ENCODE results near the gene ZNF398. TPM values are rescaled to one million over a fixed set of nuclear protein-coding genes. Genes with fewer than 3 reads are reported as not detected.

The ZNF398 gene
- total RNA-seq, 1 donor from 2014 or later: 7.0 TPM

DNA sequence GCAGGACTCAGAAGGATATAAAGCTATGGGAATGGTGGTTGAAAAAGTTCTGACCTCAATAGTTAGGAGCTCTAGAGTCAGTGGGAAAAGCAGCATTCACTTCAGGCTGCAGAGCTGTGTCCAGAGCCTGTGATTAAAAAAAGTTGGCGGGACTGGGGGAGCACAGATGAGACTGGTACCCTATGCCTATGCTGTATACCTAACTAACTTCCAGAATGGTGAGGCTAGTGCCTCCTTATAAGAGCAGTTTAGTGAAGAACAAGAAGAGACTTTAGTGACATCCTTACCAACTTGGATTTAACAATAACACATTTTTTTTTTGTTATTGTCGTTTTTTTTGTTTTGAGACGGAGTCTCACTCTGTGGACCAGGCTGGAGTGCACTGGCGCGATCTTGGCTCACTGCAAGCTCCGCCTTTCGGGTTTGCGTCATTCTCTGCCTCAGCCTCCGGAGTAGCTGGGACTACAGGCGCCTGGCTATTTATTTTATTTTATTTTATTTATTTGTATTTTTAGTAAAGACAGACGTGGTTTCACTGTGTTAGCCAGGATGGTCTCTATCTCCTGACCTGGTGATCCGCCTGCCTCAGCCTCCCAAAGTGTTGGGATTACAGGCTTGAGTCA is 41.5 kb downstream of the ZNF398 start:
- no peak for ATAC-seq
- DNase-seq (ENCODE audit: missing footprints): no peak
- intact Hi-C loops (cut with DNase I): no loop called here

DNA sequence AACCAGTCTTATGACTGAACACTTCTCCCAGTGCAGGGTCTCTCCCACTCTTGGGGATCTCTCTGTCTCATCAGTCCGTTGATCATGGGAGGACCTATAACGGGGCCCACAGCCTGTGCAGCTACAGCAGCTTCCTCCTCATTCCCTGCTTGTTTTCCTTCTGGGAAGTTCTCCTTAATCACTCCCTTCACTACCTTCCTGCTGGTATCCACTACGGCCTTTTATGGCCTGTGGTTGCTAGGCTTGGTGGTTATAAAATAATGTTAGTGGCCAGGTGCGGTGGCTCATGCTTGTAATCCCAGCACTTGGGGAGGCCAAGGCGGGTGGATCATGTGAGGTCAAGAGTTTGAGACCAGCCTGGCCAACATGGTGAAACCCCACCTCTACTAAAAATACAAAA is 44.6 kb downstream of the ZNF398 start:
- intact Hi-C loops (cut with DNase I): no loop called here
- ATAC-seq: no peak
- DNase-seq (ENCODE audit: missing footprints): no peak

DNA sequence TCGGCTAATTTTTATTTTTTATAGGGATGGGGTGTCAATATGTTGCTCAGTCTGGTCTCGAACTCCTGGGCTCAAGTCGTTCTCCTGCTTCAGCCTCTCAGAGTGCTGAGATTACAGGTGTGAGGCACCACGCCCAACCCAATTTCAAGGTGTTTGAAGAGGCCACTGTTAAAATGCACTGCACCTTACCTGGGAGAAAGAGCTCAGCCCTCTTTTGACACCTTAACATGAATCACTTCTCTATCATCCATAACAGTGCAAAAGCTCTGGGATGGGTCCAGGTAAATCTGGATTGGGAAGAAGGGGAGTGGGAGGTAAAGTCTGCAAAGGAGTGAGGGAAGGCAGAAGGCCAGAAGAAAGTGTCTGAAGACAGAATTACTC is 47.5 kb downstream of the ZNF398 start:
- DNase-seq (ENCODE audit: missing footprints) (no peak), ATAC-seq (no peak)
- intact Hi-C loops (cut with DNase I): loop anchor here (5.0 kb wide), 2 partner anchors 43 to 47 kb away; partner anchors contain the start of genes ZNF212 and ZNF398

DNA sequence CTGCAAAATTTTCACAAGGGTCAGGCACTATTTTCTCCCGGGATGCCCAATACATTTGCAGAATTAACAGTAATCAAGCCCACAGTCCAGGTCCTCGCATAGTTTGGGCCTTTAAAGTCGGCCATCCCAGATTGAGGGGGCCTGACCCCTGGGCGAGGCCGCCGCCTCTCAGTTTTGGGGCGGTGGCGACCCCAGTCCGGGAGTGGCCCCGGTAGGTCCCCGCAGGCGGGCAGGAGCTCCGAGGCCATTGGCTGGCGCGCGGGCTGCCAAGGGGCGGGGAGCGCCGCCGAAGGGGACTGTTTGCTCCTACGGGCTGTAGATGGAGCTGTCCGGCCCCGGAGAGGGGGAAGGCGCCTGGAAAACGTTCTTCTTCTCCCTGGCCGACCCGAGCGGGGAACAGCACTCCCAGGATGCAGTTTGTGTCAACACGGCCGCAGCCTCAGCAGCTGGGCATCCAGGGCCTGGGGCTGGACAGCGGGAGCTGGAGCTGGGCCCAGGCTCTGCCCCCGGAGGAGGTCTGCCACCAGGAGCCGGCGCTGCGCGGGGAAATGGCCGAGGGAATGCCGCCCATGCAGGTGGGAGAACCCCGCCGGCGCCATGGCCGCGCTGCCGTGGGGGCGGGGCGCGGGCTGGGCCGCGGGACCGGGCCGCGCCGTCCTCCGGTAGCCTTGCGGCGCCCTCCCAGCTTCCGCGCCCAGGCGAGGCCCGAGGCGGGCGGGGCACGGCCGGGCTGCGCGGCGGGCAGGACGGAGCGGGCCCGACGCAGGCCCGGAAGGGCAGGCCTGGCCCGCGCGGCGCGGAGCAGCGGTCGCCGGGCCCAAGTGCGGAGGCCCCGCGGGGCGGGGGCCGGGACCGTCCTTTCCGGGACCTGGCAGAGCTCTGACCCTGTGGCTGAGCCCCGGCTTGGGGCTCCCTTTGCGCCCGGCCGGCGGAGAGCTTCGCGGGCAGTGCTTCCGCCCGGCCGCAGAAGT is 48.2 kb downstream of the ZNF398 start, which contains the start of gene ZNF282:
ZNF282 (plus strand) TSS at position 367 of the 971 bp plus-strand sequence; CDS start at position 411, 44 bp downstream.
- intact Hi-C loops (cut with DNase I): loop anchor here (5.0 kb wide), 2 partner anchors 42 to 48 kb away; partner anchors contain the start of genes ZNF212 and ZNF398
- DNase-seq (ENCODE audit: missing footprints) (peak; percentile 94), ATAC-seq (peak; percentile 98)

DNA sequence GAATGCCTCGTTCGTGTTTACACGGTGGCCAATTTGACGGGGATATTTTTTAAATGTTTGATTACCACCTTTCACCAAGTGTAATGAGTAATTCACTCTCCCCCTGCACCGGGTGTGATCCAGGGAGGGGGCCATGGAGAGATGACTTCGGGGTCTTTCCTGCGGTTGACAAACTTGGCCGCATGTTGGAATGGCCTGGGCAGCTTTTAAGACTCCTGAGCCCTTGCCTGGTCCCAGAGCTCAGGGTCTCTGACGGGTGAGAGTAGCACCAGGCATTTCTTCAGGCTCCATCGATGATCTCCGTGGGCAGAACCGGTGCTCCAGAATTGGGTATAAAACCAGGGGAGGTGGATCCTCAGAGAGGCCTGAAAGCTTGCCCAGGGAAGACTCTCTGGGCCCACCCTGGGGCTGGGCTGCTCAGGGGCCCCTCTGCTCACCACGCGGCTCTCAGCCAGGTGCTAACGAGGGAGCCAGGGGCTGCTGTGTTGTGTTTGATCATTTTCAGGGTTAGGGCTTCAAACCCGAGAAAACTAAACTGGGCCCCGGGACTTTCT is 49.0 kb downstream of the ZNF398 start:
- ATAC-seq (no peak), DNase-seq (ENCODE audit: missing footprints) (no peak)
- intact Hi-C loops (cut with DNase I): loop anchor here (5.0 kb wide), 2 partner anchors 41 to 49 kb away; partner anchors contain the start of genes ZNF212 and ZNF398

GRCh38 chr7:149196705-149197171 is 49.5 kb downstream of the ZNF398 start:
- intact Hi-C loops (cut with DNase I): loop anchor here (5.0 kb wide), 2 partner anchors 41 to 49 kb away; partner anchors contain the start of genes ZNF212 and ZNF398
- no peak for ATAC-seq

DNA sequence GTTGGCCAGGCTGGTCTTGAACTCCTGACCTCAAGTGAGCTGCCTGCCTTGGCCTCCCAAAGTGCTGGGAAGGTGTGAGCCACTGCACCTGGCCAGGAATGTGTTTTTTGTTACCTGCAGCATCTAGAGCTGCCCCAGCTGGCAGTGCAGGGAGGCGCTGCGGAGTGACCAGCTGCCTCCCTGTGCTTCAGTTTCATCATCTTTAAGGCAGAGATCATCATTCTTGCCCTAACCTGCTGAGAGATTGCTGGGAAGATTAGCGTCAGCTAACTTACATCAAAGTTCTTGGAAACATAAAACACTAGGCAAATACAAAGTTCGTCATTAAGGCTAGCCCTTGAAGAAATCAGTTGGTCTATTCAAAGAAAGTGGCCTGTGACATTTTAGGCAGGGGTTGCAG is 50.4 kb downstream of the ZNF398 start:
- ATAC-seq (no peak), DNase-seq (ENCODE audit: missing footprints) (no peak)
- intact Hi-C loops (cut with DNase I): loop anchor here (5.0 kb wide), 2 partner anchors 40 to 50 kb away; partner anchors contain the start of genes ZNF212 and ZNF398

More at GRCh38 chr7:149196705-149197171, 49.5 kb downstream of the ZNF398 start:
- DNase-seq (ENCODE audit: missing footprints): no peak

DNA sequence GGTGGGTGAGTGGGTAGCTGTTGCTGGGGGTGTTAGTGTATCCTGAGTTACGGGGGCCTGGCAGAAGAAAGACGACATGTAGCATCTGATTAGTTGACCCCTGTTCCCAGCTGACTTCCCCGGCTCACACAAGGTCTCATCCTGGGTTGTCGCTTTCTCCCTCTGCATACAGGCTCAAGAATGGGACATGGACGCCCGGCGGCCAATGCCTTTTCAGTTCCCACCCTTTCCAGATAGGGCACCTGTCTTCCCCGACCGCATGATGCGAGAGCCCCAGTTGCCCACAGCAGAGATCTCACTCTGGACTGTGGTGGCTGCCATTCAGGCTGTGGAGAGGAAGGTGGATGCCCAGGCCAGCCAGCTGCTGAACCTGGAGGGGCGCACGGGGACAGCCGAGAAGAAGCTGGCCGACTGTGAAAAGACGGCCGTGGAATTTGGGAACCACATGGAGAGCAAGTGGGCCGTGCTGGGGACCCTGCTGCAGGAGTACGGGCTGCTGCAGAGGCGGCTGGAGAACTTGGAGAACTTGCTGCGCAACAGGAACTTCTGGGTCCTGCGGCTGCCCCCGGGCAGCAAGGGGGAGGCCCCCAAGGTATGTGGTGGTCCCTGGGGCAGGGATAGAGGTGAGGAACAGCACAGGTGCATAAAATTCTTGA is 51.0 kb downstream of the ZNF398 start:
- no peak for DNase-seq (ENCODE audit: missing footprints)
- ATAC-seq: no peak
- intact Hi-C loops (cut with DNase I): loop anchor here (5.0 kb wide), 2 partner anchors 39 to 51 kb away; partner anchors contain the start of genes ZNF212 and ZNF398

GRCh38 chr7:149199234-149199995 is 52.2 kb downstream of the ZNF398 start:
- ATAC-seq (no peak), DNase-seq (ENCODE audit: missing footprints) (no peak)
- intact Hi-C loops (cut with DNase I): loop anchor here (5.0 kb wide), 2 partner anchors 38 to 52 kb away; partner anchors contain the start of genes ZNF212 and ZNF398

GRCh38 chr7:149202831-149203231 is 55.6 kb downstream of the ZNF398 start:
- peak; percentile 80 for ATAC-seq
- DNase-seq (ENCODE audit: missing footprints): no peak
- intact Hi-C loops (cut with DNase I): no loop called here

- intact Hi-C loops (cut with DNase I): no loop called here
Observed at GRCh38 chr7:149205690-149206381, 58.6 kb downstream of the ZNF398 start.

GRCh38 chr7:149207324-149208035 is 60.2 kb downstream of the ZNF398 start:
- DNase-seq (ENCODE audit: missing footprints): no peak
- ATAC-seq: no peak
- intact Hi-C loops (cut with DNase I): no loop called here

More at GRCh38 chr7:149205690-149206381, 58.6 kb downstream of the ZNF398 start:
- ATAC-seq (no peak), DNase-seq (ENCODE audit: missing footprints) (no peak)

DNA sequence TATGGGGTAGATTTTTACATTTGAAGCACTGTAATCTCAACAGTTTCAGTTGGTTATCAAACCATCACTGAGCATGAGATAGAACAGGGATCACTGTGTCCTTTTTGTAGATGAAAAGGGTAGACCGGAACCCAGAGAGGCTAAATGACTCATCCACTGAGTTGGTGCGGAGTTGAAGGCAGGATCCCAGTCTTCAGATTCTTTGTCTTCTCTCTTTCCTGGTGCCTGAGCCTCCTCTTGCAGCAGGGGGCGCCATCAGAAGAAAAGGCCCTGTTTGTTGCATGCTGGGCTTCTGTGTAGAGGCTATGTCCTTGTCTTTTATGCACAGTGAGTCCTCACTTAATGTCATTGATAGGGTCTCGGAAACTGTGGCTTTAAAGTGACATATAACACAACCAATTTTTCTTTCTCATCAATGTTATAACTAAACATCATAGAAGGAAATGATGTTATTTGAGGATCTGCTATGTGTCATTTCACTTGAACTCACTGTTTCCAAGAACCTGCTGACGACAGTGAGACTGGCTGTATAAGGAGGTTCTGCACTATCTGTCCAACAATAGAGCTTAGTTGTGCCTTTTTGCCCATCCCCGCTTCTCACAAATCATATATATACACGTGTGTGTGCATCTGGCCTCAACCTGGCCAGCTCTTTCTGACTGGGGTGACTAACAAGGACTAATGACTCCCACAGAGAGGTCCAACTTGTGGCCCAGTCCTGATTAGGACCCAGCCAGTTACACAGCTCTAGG is 62.4 kb downstream of the ZNF398 start:
- intact Hi-C loops (cut with DNase I): no loop called here
- DNase-seq (ENCODE audit: missing footprints) (no peak), ATAC-seq (no peak)

- ATAC-seq (peak; percentile 62), DNase-seq (ENCODE audit: missing footprints) (no peak)
- intact Hi-C loops (cut with DNase I): no loop called here
Observed at GRCh38 chr7:149210551-149210950, 63.3 kb downstream of the ZNF398 start.

GRCh38 chr7:149214020-149214720 is 66.9 kb downstream of the ZNF398 start:
- ATAC-seq: peak; percentile 75
- DNase-seq (ENCODE audit: missing footprints): no peak
- intact Hi-C loops (cut with DNase I): no loop called here
